Keratinocyte (primary cell): Measurements from ENCODE around the gene CEMP1. TPM values are rescaled to one million over a fixed set of nuclear protein-coding genes. Genes with fewer than 3 reads are reported as not detected.

Source experiments
- DNase-seq: peaks from one replicate; pipeline ENCODE4 v3.0.0-alpha.2; 2011; ENCODE audit warnings: low read depth, missing footprints, low spot score
- FAIRE-seq: peaks from 2 replicates; lab custom pipeline; 2011; peaks lifted over from hg19 to GRCh38; lab: Jason Lieb, UNC
- H2AFZ ChIP-seq: 2 replicates; pipeline ENCODE4 v1.6.0; 2012; ENCODE audit warnings: low read length, control low read depth, inconsistent platforms; ENCODE audit not compliant: control insufficient read depth
- H3K27ac ChIP-seq: 2 replicates; pipeline ENCODE4 v1.5.1; 2011; ENCODE audit warnings: low read length; ENCODE audit not compliant: control insufficient read depth, insufficient read depth
- H3K27me3 ChIP-seq: 3 replicates; pipeline ENCODE4 v1.6.0; 2011; ENCODE audit warnings: low read length; ENCODE audit not compliant: control insufficient read depth, insufficient read depth; ENCODE audit errors: extremely low read depth
- H3K36me3 ChIP-seq, 2 experiments: 2 replicates in 1 of 2; 3 replicates in 1 of 2; pipeline ENCODE4 v1.5.1; 2011; ENCODE audit warnings: low read length in 2 of 2, mild to moderate bottlenecking in 1 of 2; ENCODE audit not compliant: control insufficient read depth in 2 of 2, insufficient read depth in 2 of 2; ENCODE audit errors: extremely low read depth in 1 of 2
- H3K4me1 ChIP-seq: 3 replicates; pipeline ENCODE4 v1.5.1; 2011; ENCODE audit warnings: low read length; ENCODE audit not compliant: control insufficient read depth, insufficient read depth; ENCODE audit errors: extremely low read depth
- H3K4me2 ChIP-seq: 3 replicates; pipeline ENCODE4 v1.6.0; 2011; ENCODE audit warnings: low read depth, low read length; ENCODE audit not compliant: control insufficient read depth, insufficient read depth; ENCODE audit errors: extremely low read depth
- H3K4me3 ChIP-seq, 3 experiments: fragments of 200-600 bp in 1 of 3; sonication (generic) in 1 of 3; 2 replicates in 2 of 3; 3 replicates in 1 of 3; pipeline ENCODE4 v1.5.1; 2011 to 2016; ENCODE audit warnings: low read length in 3 of 3, mild to moderate bottlenecking in 3 of 3, control low read depth in 2 of 3, inconsistent platforms in 1 of 3, low read depth in 1 of 3, mixed read lengths in 1 of 3, mixed run types in 1 of 3, moderate library complexity in 1 of 3; ENCODE audit not compliant: control insufficient read depth in 2 of 3, insufficient read depth in 2 of 3; ENCODE audit errors: extremely low read depth in 1 of 3
- H3K79me2 ChIP-seq: 2 replicates; pipeline ENCODE4 v1.6.0; 2012; ENCODE audit warnings: low read length; ENCODE audit not compliant: control insufficient read depth, insufficient read depth
- H3K9ac ChIP-seq: 3 replicates; pipeline ENCODE4 v1.6.0; 2011; ENCODE audit warnings: low read length; ENCODE audit not compliant: control insufficient read depth, insufficient read depth; ENCODE audit errors: extremely low read depth
- H3K9me1 ChIP-seq: 3 replicates; pipeline ENCODE4 v1.6.0; 2011; ENCODE audit warnings: low read length; ENCODE audit not compliant: control insufficient read depth, insufficient read depth; ENCODE audit errors: extremely low read depth
- H3K9me3 ChIP-seq: 2 replicates; pipeline ENCODE4 v1.5.1; 2012; ENCODE audit warnings: low read depth, low read length; ENCODE audit not compliant: control insufficient read depth
- H4K20me1 ChIP-seq: 3 replicates; pipeline ENCODE4 v1.6.0; 2011; ENCODE audit warnings: low read length; ENCODE audit not compliant: control insufficient read depth, insufficient read depth; ENCODE audit errors: extremely low read depth
- CTCF ChIP-seq, 3 experiments: IDR thresholded peaks in 1 of 3; conservative IDR thresholded peaks in 1 of 3; optimal IDR thresholded peaks in 1 of 3; 2 replicates in 2 of 3; 3 replicates in 1 of 3; pipeline versions ENCODE3 to v1.5.1; 2011; ENCODE audit warnings: low read length in 3 of 3, mild to moderate bottlenecking in 3 of 3, moderate library complexity in 2 of 3, control low read depth in 1 of 3, inconsistent platforms in 1 of 3; ENCODE audit not compliant: insufficient read depth in 2 of 3; ENCODE audit errors: extremely low read depth in 1 of 3
- EZH2 ChIP-seq: IDR thresholded peaks from one replicate; pipeline ENCODE4 v1.6.1; 2012; ENCODE audit warnings: inconsistent platforms, mild to moderate bottlenecking, low read length, moderate library complexity
- dilution Hi-C: fragments of 300-500 bp; cut with MboI; formaldehyde crosslinking; loops from one replicate; pipeline ENCODE4 v1.7.0; 2020; ENCODE audit warnings: low sequenced_read_pairs; ENCODE audit not compliant: extremely low pct_ligation_motif_present
- polyA plus RNA-seq, 5 experiments: library from polyadenylated mRNA; depleted of rRNA in 3 of 5; stranded (reverse) in 3 of 5; stranded (forward) in 1 of 5; unstranded in 1 of 5; fragments of >200 nt; gene quantifications; 1 replicate in 1 of 5; 2 replicates in 3 of 5; 3 replicates in 1 of 5; pipeline versions ENCODE4 v1.2.1 to v1.2.3, GENCODE V29; 2011 to 2012; ENCODE audit warnings: missing spikeins in 2 of 5, low read depth in 1 of 5, low replicate concordance in 1 of 5

The CEMP1 gene
- polyA plus RNA-seq, 1 donor (not counting 4 experiments of a cell fraction or from before 2014, with no cell fraction given) = not detected

- Histone ChIP-seq H3K79me2 (peaks cover 56% of the 10 kb centered on the region), H3K9ac (peak within 1 kb of the TSS; percentile 83), H3K27me3 (no peaks in the 10 kb centered on the region), H4K20me1 (peaks cover 36% of the 10 kb centered on the region), H3K9me1 (peaks cover 14% of the 10 kb centered on the region), H3K4me1 (peaks cover 35% of the 10 kb centered on the region), H3K4me2 (peak within 1 kb of the TSS; percentile 94), H3K9me3 (no peaks in the 10 kb centered on the region), H3K27ac (peak within 1 kb of the TSS; percentile 66), H2AFZ (no peak within 1 kb of the TSS), H3K4me3 (peak within 1 kb of the TSS; percentile 52 to 77 (median 74)), H3K36me3 (peaks cover 16 to 30% of the 10 kb centered on the region in 2 experiments)
- TF ChIP-seq CTCF (optimal IDR thresholded peaks at IDR 0.05 in 1 of 3, IDR thresholded peaks at IDR 0.05 in 1 of 3, conservative IDR thresholded peaks at IDR 0.05 in 1 of 3; ENCODE audit: extremely low read depth in 1 of 3, insufficient read depth in 2 of 3, low read length in 3 of 3) (no peak), EZH2 (no peak)
- dilution Hi-C loops = no loop called here
- no peak for DNase-seq
- FAIRE-seq = no peak
Measured at GRCh38 chr16:2520097-2520783, 11.0 kb downstream of the CEMP1 start, which contains the start of gene AMDHD2. TSS of gene AMDHD2 (plus strand) at chr16:2520371. CDS start at chr16:2520459, 88 bp downstream.

- Histone ChIP-seq H4K20me1 (peaks cover 41% of the 10 kb centered on the region), H3K27me3 (no peaks in the 10 kb centered on the region), H3K79me2 (peaks cover 62% of the 10 kb centered on the region), H3K9me3 (no peaks in the 10 kb centered on the region), H3K36me3 (peaks cover 14 to 28% of the 10 kb centered on the region in 2 experiments), H3K4me2 (peak overlapping the region; percentile 32), H3K4me1 (peaks cover 37% of the 10 kb centered on the region), H3K9ac (peak overlapping the region; percentile 44), H2AFZ (no peak overlapping the region), H3K4me3 (no peak overlapping the region), H3K9me1 (peaks cover 14% of the 10 kb centered on the region), H3K27ac (peak overlapping the region; percentile 26)
- TF ChIP-seq EZH2 = no peak
- no peak for TF ChIP-seq CTCF (optimal IDR thresholded peaks at IDR 0.05 in 1 of 3, IDR thresholded peaks at IDR 0.05 in 1 of 3, conservative IDR thresholded peaks at IDR 0.05 in 1 of 3; ENCODE audit: extremely low read depth in 1 of 3, insufficient read depth in 2 of 3, low read length in 3 of 3)
- no peak for FAIRE-seq
- dilution Hi-C loops = no loop called here
- DNase-seq = no peak
Measured at GRCh38 chr16:2519711-2520080, 11.5 kb downstream of the CEMP1 start.
